Activated T-cell treated with anti-CD3 and anti-CD28 coated beads for 48 hours (primary cell): Measurements from ENCODE around the gene A4GALT.
"Not testable (repeated sequence)": the region's sequence is repeated elsewhere in the genome, so short reads cannot be mapped to it uniquely, and the experiment has no call there.

Experiments
- DNase-seq: peaks from one replicate; pipeline ENCODE4 v3.0.0-alpha.2; 2020; ENCODE audit warnings: low read depth

A4GALT gene, protein sequence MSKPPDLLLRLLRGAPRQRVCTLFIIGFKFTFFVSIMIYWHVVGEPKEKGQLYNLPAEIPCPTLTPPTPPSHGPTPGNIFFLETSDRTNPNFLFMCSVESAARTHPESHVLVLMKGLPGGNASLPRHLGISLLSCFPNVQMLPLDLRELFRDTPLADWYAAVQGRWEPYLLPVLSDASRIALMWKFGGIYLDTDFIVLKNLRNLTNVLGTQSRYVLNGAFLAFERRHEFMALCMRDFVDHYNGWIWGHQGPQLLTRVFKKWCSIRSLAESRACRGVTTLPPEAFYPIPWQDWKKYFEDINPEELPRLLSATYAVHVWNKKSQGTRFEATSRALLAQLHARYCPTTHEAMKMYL

DNA sequence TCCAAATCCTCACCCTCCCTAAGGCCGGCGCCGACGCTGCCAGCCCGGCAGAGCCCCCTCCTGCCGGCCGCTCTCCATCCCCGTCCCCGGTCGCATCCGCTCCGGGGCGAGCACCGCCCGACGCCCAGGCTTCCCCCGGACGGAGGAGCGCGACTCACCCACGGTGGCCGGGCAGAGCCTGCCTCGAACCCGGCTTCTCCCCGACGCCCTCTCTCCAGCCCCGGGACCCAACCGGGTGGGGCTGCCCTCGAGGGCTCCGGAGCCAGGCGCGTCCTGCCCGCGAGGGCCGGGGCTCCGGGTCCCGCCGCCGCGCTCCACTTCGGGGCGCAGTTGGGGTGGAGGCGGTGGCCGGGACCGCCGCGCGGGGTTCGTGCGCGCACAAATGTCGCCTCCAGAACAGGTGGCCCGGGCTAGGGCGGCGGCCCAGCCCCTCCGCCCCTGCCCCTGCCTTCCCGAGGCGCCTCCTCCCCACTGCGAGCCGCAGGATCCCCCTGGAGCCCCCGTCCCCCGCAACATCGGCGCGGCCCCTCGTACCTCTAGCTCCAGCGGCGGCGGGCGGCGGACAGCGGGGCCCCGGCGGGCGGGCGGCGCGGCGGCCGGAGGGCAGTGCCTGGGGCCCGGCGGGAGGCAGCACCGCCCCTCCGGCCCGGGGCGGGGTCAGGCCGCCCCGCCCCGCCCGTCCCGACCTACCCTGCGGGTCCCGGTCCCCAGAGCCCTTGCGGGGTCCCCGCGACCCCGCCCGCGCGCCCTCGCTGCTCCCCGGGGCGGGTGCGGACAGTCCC, at the start of gene A4GALT:
Gene A4GALT, minus strand, starts transcription at position 608 of the 782 bp plus-strand sequence. CDS start 26,919 bp downstream, outside the sequence.
- DNase-seq: peak; percentile 4

DNA sequence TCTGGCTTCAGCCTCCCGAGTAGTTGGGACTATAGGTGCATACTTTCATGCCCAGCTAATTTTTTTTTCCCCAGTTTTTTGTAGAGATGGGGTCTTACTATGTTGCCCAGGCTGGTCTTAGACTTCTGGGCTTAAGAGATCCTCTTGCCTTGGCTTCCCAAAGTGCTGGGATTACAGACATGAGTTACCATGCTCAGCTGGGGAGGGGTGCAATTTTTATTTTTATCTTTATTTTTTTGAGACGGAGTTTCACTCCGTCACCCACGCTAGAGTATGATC, 49.7 kb upstream of the A4GALT start:
- DNase-seq: no peak

DNA sequence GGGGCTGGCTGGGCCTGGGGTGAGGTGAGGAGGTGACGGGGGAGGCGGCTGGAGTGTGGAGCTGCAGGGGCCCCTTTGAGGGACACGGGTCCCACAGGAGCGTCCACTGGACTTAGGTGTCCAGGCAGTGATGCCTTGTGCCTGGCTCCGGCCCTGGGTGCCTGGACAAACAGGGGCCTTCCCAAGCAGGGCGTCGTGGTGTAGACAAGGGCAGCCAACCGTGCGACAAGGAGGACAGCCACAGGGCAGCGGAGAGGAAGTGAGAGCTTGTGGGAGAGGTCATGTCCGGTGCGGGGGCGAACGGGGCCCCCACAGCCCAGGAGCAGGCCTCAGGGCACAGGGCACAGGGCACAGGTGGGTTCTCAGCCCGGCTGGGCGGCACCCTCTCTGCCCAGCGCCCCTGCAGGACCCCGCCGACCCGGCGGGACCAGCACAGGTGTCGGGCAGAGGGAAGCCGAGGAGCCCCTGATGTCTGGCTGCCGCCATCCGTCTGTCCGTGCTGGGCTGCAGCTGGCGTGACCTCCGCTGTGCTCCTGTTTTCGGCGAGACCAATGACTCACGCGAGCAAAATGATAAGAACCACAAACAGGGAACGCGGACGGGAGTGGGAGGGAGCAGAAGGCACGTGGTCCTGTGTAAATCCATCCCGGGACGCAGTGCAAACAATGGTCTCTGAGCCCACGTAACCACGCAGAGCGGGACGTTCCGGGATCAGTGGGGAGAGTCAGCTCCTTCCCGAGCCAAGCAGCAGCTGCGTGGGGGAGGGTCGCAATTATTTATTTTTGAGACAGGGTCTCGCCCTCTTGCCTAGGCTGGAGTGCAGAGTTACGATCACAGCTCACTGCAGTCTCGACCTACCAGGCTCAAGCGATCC, 49.1 kb upstream of the A4GALT start:
- no peak for DNase-seq

DNA sequence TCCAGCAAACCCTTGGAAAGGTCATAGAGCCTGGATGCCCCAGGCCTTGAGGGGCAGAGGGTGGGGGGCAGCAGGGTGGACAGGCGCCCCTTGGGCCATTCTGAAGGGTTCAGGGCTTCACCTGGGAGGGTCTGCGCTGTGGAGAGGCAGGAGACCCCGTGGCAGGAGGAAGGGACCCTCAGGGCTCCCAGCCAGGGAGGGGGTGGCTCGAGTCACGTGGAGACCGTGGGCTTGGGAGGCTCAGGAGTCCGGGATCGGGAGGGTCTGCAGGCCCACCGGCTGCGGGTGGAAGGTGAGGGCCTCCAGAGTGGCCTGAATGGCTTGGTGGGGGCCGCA, 48.5 kb upstream of the A4GALT start:
- DNase-seq: no peak

DNA sequence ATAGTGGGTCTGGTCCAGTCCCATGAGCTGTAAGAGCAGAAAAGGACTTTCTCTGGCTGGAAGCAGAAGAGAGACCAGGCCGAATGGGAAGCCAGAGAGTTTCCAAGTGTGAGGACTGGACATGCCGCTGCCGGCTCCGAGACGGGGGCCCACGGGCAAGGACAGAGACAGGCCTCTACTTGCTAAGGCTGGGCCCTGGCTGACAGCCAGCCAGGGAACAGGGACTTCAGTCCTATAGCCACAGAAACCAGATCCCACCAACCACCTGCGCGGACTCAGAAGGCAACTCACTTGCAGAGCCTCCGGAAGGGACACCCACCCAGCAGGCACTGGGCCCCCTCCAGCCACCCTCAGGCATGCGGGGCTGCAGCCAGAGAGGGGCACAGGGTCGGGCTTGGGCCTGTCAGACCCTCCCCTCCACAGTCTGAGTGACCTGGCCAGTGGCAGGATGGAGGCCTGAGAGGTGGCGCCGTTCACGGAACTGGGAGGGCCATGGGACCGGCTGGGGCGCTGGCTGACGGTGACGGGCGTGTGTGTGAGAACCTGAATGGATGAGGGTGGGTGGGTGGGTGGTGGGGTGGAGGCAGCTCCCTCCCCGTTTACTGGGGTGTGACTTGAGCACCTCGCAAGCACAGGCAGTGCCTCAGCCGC, 47.8 kb upstream of the A4GALT start:
- no peak for DNase-seq

DNA sequence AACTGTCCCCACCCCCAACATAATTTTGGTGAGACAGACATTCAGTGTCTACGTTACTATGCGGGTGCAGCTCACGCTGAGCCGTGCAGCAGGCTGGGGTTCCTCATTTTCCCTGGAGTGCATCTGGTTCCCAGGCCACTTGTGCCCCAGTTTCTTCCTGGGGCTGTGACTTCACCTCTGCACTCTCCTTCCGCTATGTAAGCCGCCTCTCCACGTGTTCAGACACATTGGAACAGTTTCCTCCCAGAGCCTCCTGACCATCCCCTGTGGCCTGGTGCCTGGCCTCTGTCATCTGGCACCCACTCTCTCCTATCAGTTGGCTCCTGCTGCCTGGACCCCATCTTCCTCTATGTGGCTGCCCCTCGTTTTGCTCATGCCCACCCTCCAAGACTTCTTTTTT, 46.2 kb upstream of the A4GALT start:
- DNase-seq: no peak

DNA sequence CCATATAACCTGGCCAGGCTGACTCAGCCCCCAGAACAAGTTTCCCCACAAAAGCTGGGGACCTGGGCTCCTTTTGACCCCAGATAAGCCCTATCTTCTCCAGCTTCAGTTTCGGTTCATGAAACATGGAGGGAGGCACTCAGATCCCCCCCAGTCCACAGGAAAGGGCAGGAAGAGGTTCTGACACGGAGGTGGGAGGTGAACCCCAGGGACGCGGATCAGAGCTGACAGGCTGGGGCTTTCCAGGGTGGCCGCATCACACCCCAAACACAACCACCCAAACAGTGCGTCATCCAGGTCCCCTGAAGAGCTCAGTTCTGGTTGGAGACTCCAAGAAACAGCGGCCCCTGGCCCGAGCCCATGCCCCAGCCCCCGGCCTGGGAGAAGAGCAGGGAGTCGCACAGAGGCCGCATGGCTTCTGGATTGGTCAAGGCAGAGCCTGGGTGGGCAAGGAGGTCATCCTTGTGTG, 44.3 kb upstream of the A4GALT start:
- no peak for DNase-seq

DNA sequence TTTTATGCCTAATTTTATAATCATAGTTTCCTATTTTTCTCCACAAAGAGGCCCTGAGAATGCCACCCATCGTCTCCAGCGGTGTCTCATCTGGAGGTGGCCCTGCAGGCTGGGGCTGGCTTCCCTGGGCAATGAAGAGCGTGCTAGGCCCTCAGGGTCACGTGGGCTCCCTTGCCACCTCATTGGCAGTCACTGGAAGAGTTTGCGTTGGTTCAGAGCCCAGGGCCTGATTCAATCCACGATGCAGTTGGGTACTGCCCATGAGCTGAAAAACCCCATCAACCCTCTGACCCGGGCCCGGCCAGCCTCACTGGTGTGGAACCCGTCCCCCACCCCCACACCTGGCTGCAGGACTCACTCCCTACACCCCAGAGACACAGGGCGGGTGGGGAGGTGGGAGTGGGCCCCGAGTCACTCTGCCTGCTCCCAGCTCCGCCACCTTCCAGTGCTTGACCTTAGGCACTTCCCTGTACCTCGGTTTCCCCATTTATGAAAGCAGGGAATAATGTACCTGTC, 43.4 kb upstream of the A4GALT start:
- DNase-seq: no peak

DNA sequence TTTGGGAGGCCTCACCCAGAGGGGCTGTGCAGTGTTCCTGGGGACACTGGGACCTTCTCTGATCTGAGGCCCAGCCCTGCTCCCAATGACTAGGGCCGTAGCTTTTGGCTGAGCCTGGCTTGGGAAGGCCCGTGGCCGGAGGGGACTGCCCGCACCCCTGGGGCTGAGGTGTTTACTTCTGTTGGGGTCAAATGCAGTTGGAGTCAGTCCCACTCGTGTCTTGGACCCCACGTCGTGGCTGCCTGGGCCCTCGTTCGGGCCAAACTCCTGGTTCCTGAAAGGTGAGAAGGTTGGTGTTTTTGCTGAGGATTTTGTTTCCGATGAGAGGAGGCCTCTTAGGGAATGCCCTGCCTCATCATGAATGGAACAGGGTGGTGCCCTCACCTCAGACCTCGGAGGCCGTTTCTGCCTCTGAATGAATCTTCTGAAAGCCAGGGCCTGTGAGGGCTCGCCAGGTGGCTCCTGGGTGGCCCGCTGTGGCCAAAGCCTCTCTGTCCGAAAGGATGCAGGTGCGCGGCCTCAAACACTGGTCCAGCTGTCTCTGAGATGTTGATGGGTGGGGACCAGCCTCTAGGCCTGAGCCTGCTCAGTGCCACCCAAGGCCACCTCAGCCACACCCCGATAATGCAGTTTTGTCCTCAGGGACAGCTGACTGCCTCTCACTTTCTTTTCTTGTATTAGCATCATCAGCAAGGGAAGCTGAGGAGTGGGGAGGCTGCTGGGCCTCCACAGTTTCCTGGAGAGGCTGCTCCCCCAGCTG, 40.3 kb upstream of the A4GALT start:
- no peak for DNase-seq

DNA sequence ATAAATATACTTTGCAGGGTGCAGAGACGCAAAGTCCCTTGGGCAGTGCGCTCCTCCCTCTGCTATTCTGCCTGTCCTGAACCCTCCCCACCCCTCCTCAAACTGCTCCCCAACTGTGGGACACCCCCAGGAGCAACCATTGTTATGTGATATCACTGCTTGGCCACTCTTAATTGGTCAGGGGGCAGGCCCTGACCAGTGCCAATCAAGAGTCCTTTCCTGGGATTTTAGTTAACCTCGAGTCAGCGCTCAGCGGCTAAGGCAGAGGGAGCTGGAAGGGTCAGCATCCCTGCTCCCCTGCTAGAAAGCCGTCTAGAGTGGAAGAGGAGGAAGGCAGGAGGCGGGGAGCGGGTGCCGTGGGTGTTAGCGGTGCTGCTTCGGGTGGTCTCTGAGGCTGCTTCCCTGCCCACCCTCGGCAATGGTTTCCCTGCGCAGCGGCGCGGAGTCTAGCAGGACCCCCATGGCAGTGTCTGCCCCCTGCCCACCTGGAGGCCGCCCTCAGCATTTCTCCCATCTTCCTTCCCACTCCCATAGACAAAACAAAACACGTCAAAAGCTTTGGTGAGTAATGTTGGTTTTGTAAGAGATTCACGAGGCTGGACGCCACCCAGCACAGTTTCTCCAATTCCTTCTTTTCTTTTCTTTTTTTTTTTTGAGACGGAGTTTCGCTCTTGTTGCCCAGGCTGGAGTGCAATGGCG, 38.4 kb upstream of the A4GALT start:
- DNase-seq: no peak

DNA sequence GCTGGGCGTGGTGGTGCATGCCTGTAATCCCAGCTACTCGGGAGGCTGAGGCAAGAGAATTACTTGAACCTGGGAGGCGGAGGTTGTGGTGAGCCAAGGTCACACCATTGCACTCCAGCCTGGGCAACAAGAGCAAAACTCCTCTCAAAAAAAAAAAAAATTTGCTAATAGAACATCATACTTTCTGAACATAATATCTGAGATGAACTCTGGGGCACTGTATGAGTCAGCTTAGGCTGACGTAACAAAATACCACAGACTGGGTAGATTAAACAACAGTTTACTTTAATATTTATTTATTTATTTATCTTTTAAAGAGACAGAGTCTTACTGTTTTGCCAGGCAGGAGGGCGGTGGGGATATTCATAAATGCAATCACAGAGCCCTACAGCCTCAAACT, 34.9 kb upstream of the A4GALT start:
- not testable (repeated sequence) for DNase-seq

DNA sequence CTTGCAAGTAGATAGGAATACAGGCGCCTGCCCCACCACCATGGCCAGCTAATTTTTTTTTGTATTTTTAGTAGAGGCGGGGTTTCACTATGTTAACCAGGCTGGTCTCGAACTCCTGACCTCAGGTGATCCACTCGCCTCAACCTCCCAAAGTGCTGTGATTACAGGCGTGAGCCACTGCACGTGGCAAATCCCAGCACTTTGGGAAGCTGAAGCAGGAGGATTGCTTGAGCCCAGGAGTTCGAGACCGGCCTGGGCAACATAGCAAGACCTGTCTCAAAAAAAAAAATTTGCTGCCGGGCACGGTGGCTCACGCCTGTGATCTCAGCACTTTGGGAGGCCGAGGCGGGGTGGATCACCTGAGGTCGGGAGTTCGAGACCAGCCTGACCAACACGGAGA, 34.5 kb upstream of the A4GALT start:
- DNase-seq: not testable (repeated sequence)

DNA sequence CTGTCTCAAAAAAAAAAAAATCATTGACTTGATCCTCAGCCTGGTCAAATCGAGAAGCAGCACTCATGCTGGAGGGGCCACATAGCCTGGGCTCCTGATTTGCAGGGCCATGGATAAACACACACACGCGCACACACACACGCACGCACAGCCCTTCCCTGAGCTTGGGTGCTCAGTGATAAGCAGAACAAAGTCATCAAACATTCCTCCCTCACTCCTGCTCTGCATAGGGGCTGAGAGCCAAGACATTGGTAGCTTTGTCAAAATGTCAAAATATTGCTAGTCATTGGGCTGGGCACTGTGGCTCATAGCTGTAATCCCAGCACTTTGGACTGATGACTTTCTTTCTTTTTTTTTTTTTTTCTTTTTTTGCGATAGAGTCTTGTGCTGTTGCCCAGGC, 34.0 kb upstream of the A4GALT start:
- DNase-seq: no peak

DNA sequence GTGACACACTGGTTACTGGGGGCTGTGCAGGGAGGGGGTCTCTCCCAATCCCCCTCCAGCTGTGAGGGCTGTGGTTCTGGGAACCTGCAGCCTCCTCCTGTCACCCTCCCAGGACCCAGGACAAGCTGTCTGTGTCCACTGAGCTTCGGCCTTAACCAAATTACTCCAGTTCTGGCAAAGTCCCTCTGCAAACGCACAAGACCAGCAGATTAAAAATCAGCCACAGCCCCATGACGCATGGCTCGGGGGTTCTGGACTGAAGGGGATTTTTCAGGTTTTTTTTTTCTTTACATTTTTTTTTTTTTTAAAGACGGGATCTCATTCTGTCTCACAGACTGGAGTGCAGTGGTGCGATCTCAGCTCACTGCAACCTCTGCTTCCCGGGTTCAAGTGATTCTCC, 32.2 kb upstream of the A4GALT start:
- no peak for DNase-seq

DNA sequence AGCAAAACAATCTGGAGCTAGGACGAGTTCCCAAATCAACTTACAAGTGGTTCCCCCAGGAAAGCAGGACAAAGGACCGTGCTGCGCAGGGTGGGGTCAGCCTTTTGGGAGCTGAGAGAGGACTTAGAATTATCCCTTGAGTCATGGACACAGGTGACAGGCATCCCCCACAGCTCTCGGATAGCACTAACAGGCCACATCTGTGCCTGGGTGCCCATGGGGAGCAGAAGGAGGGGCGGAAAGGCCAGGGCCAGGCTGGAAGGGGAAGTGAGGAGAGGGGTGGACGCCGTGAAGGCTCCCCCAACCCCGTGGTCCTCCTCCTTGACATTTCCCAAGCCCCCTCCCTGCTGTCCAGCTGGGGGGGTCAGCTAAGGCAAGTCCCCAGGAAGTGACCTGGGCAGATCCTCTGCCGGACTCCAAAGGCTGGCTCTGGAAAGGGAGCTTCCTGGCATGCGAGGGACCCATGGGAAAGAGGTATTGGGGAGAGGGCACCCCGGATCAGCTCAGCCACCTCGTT, 31.6 kb upstream of the A4GALT start:
- DNase-seq: no peak

DNA sequence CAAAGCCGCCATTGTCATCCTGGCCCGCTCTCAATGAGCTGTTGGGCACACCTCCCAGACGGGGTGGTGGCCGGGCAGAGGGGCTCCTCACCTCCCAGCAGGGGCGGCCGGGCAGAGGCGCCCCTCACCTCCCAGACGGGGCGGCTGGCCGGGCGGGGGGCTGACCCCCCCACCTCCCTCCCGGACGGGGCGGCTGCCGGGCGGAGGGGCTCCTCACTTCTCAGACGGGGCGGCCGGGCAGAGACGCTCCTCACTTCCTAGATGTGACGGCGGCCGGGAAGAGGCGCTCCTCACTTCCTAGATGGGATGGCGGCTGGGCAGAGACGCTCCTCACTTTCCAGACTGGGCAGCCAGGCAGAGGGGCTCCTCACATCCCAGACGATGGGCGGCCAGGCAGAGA, 29.8 kb upstream of the A4GALT start:
- DNase-seq: not testable (repeated sequence)

DNA sequence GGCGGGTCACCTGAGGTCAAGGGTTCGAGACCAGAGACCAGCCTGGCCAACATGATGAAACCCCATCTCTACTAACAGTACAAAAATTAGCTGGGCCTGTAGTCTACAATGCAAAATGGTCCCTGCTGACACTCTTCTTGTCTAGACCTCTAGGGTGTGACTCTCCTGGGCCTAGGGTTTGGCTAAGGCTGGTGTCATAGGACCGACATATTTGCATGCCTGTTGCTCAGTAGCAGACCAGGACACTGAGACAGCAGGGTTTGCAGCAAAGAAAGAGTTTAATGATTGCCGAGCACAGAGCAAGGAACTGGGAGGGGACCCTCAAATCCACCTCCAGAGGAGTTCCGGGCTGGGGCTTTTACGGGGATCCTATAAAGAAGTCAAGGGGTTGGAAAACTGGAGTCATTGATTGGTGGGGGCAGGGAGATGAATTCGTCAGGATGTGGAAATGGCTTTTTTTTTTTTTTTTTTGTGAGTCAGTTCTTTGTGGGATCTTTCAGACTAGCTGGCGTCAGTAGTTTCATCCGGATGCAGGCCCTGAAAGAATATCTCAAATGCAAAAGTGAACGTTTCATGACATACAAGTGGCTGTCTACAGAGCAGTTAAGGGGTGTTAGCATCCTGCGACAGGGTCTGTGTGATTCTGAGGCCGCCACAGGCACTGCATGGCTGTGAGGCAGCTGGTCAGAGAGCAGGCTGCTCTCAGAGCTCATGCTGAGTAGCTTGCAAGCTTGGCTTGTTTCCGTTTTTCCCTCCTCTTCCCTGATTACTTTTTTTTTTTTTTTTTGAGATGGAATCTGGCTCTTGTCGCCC, 27.2 kb upstream of the A4GALT start:
- no peak for DNase-seq

DNA sequence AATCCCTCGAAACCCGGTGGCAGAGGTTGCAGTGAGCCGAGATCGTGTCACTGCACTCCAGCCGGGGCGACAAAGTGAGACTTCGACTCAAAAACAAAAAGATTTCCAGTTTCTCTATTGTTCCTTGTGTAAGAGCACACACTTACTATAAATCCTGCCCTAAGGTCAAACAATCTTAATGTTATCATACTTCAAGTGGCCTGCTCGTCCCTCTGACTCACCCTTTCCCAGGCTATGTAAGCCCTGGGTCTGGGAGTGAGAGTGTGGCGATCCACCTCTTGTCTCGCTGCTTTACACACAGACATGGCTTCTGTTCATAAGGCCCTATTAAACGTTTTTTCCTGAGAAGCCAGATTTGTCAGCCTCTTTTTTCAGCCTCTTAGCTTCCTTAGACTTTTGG, 24.4 kb upstream of the A4GALT start:
- no peak for DNase-seq

DNA sequence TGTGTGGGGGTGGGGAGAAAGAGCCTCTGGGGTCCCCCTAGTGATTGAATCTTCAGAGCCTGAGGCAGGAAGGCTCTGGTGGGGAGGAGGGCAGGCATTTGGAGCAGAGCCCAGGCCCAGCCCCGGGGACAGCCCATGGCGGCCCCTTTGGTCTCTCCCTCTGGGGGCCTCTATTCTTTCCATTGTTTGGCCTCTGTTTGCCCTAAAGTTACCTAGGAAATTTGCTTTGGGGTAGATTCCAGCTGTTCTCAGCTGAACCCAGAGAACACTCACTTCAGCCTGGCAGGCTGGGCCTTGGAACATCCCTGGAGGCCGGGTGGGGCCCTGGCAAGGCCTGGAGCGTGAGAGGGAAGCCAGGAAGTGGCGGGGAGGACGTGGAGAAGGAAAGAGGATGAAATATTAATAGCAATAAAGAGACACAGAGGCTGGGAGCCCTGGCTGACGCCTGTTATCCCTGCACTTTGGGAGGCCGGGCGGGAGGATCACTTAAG, 22.9 kb upstream of the A4GALT start:
- DNase-seq: no peak
